CD4-positive, alpha-beta T cell treated with Interleukin-17A for 1 hour (primary cell): ENCODE measurements around the gene ANO7.

ENCODE experiments used
- DNase-seq: peaks from one replicate; pipeline ENCODE4 v3.0.0-alpha.2; 2020

ANO7 gene

DNA sequence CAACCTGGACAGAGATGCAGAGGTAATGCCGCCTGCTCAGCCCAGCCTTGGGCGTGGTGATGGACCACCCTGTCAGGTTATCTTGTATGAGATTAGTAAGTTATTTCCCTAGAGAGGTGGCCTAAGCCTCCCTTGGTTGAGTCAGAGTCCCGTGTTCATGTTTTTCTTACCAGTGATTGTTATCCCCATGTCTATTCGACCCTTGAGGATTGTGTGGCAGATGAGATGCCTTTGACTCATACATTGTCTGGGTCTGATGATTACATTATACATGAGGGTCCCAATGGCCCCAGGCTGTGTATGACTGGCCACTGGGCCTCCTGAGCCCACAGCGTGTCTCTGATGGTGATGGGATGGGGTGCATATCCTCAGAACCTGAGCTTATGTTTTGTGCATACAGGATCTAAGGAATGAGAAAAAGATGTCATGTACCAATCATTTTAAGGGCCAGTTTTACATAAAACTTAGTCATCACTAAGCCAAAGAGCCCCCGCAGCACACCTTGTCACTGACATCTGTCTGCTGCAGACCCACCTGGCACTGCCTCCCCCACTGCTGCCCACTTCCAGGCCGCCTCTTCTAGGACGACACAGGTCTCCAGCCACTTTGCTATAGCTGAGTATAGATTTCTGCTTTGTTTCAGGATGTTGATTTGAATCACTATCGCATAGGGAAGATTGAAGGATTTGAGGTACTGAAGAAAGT lies 30.5 kb upstream of the ANO7 start:
- DNase-seq = no peak

- no peak for DNase-seq
These were observed 30.0 kb upstream of the ANO7 start for GRCh38 chr2:241158546-241158900.

- DNase-seq = no peak
These were observed 29.4 kb upstream of the ANO7 start for GRCh38 chr2:241159116-241159515.

- DNase-seq = no peak
These were observed 28.2 kb upstream of the ANO7 start for GRCh38 chr2:241160318-241160717.

DNA sequence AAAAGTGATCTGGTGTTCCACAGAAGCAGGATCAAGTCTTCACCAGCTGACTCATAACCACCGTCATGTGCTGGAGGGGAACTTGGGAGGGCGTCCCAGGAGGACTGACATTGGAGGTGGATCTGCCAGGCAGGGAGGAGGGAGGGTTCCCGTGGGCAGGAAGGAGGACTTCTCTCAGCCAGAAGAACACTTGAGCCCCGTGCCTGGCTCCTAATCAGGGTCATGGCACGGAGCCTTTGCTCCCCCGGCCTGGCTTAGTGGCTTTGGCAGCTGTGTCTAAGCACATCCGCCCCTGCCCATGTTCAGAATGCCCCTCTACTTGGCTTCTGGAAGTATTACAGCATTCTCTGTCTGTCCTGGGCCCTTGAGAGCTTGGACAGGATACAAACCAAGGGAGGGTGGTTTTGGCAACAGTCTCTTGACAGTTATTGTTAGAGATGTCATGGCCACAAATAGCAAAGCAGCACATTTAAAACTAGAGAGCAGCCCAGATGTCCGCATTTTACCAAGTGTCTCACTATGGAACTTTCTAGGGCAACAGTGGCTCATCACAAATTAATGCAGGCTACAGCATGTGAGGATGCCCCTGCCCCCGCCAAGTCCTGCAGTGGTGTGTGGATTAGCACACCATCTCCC lies 26.7 kb upstream of the ANO7 start:
- DNase-seq = no peak

DNA sequence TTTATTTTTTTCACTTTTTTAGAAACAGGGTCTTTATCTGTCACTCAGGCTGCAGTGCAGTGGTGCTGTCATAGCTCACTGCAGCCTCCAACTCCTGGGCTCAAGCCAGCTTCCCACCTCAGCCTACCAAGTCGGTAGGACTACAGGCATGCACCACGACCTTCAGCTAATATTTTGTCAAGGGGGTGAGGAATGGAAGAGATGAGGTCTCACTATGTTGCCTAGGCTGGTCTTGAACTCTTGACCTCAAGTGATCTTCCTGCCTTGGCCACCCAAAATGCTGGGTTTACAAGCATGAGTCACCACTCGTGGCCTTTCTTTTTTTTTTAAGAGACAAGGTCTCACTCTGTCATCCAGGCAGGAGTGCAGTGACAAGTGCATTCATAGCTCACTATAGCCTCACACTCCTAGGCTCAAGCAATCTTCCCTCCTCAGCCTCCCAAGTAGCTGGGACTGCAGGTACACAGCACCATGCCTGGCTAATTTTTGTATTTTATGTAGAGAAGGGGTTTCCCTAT lies 24.8 kb upstream of the ANO7 start:
- no peak for DNase-seq

GRCh38 chr2:241168366-241168765 lies 20.1 kb upstream of the ANO7 start:
- no peak for DNase-seq

GRCh38 chr2:241173557-241173956 lies 14.9 kb upstream of the ANO7 start:
- DNase-seq = no peak

DNA sequence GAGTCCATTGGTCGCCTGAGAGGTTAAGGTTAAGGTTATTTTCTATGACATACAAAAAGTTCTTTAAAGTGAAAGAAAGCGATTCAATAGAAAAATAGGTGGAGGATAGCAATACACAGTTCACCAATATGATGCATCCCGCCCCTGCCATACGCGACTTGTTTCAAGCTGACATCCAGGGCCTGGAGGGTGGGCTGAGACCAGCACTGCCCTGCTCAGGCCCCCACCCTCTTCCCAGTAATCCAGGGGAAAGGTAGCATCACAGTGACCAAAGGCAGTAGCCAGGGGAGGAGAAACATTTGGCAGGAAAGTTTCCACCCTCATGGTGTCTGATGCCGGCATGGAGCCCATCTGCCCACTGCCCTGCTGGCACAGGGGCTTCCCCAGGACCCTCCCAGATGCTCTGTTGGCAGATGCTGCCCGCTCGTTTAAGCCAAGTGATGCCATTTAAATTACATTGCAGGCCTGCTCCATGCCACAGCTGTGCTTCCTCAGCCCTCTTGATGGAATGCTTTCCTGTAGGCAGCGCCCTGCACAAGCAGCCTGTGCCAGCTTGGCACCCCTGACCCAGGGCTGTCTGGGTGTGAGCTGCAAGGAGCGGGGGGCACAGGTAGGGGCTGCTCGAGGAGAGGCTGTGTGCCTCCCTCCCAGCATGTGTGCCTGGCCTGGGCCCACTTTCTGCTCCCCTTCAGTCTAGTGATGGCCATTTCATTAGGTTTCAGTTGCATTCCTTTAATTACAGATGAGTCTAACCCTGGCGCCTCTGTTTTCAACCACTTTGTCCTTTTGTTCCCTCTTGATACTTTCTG lies 10.7 kb upstream of the ANO7 start:
- no peak for DNase-seq

DNA sequence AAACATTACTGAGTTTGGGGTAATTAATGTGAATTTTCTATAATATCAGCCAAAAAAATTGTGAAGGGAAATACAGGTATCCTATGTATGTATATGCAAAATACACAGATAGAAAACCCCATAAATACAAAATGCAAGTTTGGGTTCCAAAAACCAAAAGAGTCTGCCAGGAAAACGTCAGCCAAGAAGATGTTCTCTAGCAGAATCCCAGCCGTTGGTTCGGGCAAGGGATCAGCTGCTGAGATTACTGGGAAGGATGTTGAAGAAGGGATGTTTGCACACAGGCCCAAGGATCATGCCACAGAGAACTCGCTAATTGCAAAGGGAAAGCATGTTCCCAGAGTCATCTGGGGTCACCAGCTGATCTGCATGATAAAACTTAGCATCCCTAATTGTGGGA lies 9.5 kb upstream of the ANO7 start:
- DNase-seq = no peak

DNA sequence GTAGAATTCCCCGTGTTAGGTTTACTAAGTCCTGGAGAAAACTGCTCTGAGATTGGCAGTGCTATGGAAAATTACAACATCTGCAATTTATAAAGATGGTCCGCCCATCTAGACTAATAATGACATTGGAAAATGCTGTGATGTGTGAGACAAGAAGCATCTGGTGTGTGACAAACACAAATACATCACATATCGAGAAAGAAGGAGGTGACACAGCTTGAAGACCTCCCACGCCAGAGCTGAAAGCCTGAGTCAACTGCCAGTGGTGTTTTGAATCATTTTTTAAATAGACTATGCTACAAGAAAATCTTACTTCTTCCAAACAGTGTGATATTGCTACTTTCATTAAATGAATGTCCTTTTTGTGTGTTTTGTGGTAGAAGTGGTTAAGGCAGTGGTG lies 8.6 kb upstream of the ANO7 start:
- DNase-seq = no peak

GRCh38 chr2:241180495-241180894 lies 8.0 kb upstream of the ANO7 start:
- no peak for DNase-seq

GRCh38 chr2:241182126-241182525 lies 6.4 kb upstream of the ANO7 start:
- DNase-seq = no peak

GRCh38 chr2:241182531-241183133 lies 5.8 kb upstream of the ANO7 start:
- no peak for DNase-seq

- no peak for DNase-seq
These were observed 5.3 kb upstream of the ANO7 start for GRCh38 chr2:241183221-241183620.

DNA sequence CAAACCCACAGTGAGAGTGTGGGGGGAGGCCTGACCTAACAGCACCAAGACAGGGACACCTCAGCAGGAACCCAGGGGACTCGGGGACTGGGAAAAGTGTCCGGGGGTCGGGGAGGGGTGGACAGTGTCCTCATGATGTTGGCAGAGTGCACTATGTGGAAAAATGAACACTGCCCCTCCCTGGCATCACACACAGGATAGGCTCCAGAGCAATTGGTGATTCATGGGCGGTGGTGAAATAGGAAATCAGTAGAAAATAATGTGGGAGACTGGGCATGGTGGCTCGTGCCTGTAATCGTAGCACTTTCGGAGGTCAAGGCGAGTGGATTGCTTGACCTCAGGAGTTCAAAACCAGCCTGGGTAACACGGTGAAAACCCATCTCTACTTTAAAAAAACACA lies 3.6 kb upstream of the ANO7 start:
- DNase-seq = no peak

- no peak for DNase-seq
These were observed 2.5 kb upstream of the ANO7 start for GRCh38 chr2:241185961-241186360.

- no peak for DNase-seq
These were observed 1.2 kb upstream of the ANO7 start for GRCh38 chr2:241187101-241187917.

DNA sequence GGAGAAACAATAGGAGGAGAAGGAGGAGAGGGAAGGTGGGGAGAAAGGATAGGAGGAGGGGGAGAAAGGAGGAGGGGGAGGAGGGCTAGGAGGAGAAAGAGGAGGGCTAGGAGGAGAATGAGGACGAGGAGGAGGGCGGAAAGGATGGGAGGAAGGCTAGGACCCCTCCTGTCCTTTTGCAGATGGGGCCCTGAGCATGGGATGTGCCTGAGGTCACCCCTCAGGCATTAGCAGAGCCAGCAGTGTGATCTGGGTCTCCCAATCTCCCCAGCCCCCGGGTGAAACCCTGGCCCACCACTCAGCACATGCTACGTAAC lies 601 bp upstream of the ANO7 start:
- no peak for DNase-seq

DNA sequence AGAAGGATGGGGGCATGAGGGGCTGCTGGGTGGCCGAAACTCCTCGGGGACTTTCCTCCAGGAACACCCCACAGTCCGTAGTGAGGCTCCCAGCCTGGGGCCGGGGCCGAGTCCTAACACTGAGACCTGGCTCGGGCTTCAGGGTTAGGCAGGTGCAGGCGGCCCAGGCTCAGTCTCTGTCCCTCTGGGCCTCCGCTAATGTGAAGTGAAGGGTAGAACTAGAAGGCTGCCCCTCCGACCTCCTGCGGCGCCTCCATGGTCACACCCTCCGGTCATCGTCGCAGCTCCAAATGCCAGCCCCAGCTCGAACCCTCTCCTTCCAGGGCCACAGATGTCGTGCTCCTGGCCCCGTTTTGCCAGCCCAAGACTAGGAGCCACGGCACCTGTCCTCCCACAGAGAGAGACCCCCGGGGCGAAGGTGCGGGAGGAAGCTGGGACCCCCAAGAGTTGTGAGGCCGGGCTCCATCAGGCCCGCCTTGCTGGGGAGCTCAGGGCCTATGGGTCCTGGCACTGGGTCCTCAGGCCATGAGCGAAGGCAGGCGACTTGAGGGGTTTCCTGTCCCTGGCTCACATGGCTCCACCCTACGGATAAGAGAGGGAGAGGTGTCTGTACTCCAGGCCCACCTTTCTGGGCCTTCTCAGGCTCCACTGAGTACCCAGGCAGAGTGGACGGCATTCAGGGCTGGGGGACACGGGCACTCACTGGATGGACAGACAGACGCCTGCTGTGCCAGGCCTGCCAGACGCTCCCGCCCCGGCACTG lies 797 bp downstream of the ANO7 start:
- no peak for DNase-seq

- DNase-seq = no peak
These were observed 1.4 kb downstream of the ANO7 start for GRCh38 chr2:241189856-241190201.

DNA sequence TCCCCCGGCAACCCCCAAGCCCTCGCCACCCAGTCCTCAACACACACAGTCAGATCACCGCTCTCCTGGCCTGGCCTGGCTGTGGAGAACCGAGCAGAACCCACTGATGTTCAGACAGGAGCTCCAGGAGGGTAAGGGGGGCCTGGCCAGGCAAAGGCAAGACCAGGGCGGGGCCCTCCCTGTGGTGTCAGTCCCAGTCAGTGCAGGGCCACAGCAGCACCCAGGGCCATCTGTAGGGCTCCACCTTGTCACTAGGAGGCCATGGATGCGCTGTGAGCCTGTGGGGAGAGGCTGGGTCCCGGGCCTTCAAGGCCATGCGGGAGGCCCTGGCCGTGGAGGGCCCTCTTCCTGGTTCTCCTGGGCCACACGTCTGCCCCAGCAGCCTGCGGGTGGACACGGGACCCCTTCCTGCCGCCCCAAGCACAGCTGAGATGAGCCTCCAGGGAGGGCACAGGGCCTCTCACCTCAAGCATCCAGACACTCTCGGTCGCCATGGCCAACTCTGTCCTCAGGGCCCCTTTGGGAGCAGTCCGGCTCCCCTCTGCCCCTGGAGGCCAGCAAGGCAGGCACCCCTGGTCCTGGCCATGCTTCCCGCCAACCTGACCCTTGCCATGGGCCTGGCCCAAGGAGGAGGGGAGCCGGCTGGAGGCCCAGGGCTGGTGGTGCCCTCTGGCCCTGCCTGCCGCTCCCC lies 2.0 kb downstream of the ANO7 start:
- DNase-seq = no peak
